GM18951 (cell line): ENCODE results near the gene GUCA2A.

Source experiments
- POLR2A ChIP-seq: IDR thresholded peaks from 4 replicates; pipeline ENCODE4 v1.6.1; 2011; ENCODE audit warnings: mild to moderate bottlenecking; ENCODE audit not compliant: insufficient read length, insufficient read depth; ENCODE audit errors: extremely low read depth
- in situ Hi-C: fragments of 300-500 bp; cut with MboI; formaldehyde crosslinking; loops from one replicate; pipeline ENCODE4 v1.12.0; 2022; ENCODE audit warnings: low sequenced_read_pairs, mixed read lengths, inconsistent platforms; ENCODE audit not compliant: unreplicated experiment

GUCA2A gene

GRCh38 chr1:42173155-42173933 lies 8.8 kb upstream of the GUCA2A start:
- TF ChIP-seq POLR2A, result peak; percentile 16
- in situ Hi-C loops, result no loop called here

GRCh38 chr1:42172381-42173133 lies 8.0 kb upstream of the GUCA2A start:
- in situ Hi-C loops, result no loop called here
- TF ChIP-seq POLR2A, result no peak

- in situ Hi-C loops, result no loop called here
- no peak for TF ChIP-seq POLR2A
Observed at GRCh38 chr1:42171679-42172266, 7.2 kb upstream of the GUCA2A start.

- in situ Hi-C loops, result no loop called here
- TF ChIP-seq POLR2A, result no peak
Observed at GRCh38 chr1:42170779-42171621, 6.5 kb upstream of the GUCA2A start.

- TF ChIP-seq POLR2A, result no peak
- in situ Hi-C loops, result no loop called here
Observed at GRCh38 chr1:42168763-42169162, 4.2 kb upstream of the GUCA2A start.

- in situ Hi-C loops, result no loop called here
- TF ChIP-seq POLR2A, result no peak
Observed at GRCh38 chr1:42168391-42168670, 3.8 kb upstream of the GUCA2A start.

- TF ChIP-seq POLR2A, result no peak
- in situ Hi-C loops, result no loop called here
Observed at GRCh38 chr1:42167611-42168390, 3.3 kb upstream of the GUCA2A start.

- in situ Hi-C loops, result no loop called here
- no peak for TF ChIP-seq POLR2A
Observed at GRCh38 chr1:42165511-42166210, 1.1 kb upstream of the GUCA2A start.

GRCh38 chr1:42163536-42164503 lies 725 bp downstream of the GUCA2A start:
- no peak for TF ChIP-seq POLR2A
- in situ Hi-C loops, result no loop called here

- no peak for TF ChIP-seq POLR2A
- in situ Hi-C loops, result no loop called here
Observed at GRCh38 chr1:42163114-42163513, 1.4 kb downstream of the GUCA2A start.

GRCh38 chr1:42162181-42162580 lies 2.4 kb downstream of the GUCA2A start:
- TF ChIP-seq POLR2A, result no peak
- in situ Hi-C loops, result no loop called here
